Measurements from ENCODE around the gene NECTIN1.
A peak's percentile ranks its signal among the peaks of the same experiment; 100 is the strongest.

Gene NECTIN1

GRCh38 chr11:119668676-119669075, 60.3 kb downstream of the NECTIN1 start:
- no peak for DNase-seq

- DNase-seq, result peak in 5 of 6 experiments; percentile 17 to 54 (median 32)
Measured at GRCh38 chr11:119666463-119667131, 62.4 kb downstream of the NECTIN1 start.

- no peak for DNase-seq
Measured at GRCh38 chr11:119666061-119666460, 62.9 kb downstream of the NECTIN1 start.

- no peak for DNase-seq
Measured at GRCh38 chr11:119664701-119665420, 64.1 kb downstream of the NECTIN1 start.

- DNase-seq, result no peak
Measured at GRCh38 chr11:119664063-119664572, 64.9 kb downstream of the NECTIN1 start.

GRCh38 chr11:119663279-119663678, 65.7 kb downstream of the NECTIN1 start:
- no peak for DNase-seq

GRCh38 chr11:119661226-119661625, 67.8 kb downstream of the NECTIN1 start:
- no peak for DNase-seq

- no peak for DNase-seq
Measured at GRCh38 chr11:119659971-119660723, 68.9 kb downstream of the NECTIN1 start.

GRCh38 chr11:119652907-119653659, 75.9 kb downstream of the NECTIN1 start:
- DNase-seq, result no peak

- no peak for DNase-seq
Measured at GRCh38 chr11:119651802-119652584, 77.0 kb downstream of the NECTIN1 start.

GRCh38 chr11:119650251-119650650, 78.7 kb downstream of the NECTIN1 start:
- DNase-seq, result no peak

GRCh38 chr11:119647254-119647653, 81.7 kb downstream of the NECTIN1 start:
- DNase-seq, result no peak

GRCh38 chr11:119645018-119645417, 84.0 kb downstream of the NECTIN1 start:
- DNase-seq, result no peak

GRCh38 chr11:119644502-119644901, 84.5 kb downstream of the NECTIN1 start:
- no peak for DNase-seq

- DNase-seq, result no peak
Measured at GRCh38 chr11:119643876-119644225, 85.1 kb downstream of the NECTIN1 start.

- DNase-seq, result no peak
Measured at GRCh38 chr11:119643212-119643875, 85.7 kb downstream of the NECTIN1 start.

- peak in 2 of 6 experiments; percentile 11 to 12 for DNase-seq
Measured at GRCh38 chr11:119641983-119642745, 86.8 kb downstream of the NECTIN1 start.

GRCh38 chr11:119640541-119640940, 88.5 kb downstream of the NECTIN1 start:
- no peak for DNase-seq

GRCh38 chr11:119639642-119640205, 89.3 kb downstream of the NECTIN1 start:
- no peak for DNase-seq

GRCh38 chr11:119638851-119639250, 90.1 kb downstream of the NECTIN1 start:
- no peak for DNase-seq
